ENCODE data around the gene NRXN3.

Gene NRXN3

DNA sequence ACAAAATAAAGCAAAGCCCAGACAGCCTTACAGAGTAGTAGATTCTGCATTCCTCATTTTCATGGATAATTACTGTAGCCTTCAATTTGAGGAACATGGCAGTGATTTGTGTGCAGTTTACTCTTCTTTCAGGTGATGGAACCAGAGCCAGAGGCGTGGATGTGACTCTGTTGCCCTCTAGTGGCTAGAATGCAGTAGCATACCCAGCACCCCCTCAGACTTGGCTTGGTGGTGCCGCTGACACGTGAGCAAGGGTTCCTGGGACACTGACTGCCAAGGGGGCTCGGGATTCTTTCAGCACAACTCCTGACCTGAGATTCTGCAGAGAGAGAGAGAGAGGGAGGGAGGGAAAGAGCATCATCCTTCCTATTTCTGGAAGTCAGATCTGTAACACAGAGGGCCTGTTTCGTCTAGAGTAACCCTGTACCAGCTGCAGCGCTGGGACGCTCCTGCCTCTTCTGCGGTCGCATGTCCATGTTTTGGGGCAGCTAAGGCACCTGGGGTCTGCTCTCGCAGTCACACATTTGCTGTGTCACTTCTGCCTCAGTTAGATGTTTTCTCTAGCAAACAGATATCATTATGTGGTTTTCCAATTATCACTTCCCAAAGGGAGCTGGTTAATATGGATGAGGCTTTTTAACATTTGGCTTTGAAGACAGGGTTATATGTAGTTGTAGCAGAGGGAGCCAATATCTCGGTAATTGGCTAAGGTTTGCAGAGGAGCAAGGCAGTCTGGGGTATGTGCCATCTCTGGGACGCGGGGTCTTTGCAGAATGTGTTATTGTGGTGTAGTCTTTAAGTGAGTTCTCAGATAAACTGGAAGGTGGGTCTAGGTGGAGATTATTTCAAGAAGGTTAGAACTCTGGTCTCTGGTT lies 428.1 kb downstream of the NRXN3 start:
- DNase-seq = peak; percentile 61

DNA sequence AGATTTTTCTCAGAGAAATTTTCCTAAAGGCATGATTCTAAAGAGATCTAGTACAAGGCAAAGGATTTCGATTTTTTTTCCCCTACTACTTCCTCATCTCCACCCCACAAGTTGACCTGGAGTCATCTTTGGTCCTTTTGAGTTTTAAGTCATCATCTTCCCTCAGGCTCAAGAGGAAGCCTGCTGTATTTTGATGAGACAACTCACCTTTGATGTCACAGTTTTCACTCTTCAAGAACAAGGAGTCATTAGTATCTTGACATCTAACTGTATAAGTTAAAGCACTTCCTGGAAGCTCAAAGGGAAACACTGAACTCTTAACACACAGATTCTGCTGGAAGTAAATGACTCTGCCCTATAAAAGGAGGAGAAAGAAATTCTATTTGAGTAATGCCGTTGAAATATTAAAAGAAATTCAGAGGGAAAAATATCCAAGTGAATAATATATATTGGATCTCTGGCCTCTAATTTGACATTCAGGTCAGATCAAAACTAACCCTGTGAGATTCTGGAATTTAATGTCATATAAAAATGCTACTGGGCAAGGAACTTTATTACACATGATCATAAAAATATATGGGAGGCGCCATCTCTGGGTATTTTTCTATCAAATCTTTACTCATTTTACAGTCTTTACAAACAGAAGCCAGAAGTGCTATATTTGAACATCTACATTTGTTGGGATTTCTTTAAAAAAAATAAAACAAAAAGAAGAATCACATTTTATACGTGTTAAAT lies 435.0 kb downstream of the NRXN3 start:
- no peak for DNase-seq

DNA sequence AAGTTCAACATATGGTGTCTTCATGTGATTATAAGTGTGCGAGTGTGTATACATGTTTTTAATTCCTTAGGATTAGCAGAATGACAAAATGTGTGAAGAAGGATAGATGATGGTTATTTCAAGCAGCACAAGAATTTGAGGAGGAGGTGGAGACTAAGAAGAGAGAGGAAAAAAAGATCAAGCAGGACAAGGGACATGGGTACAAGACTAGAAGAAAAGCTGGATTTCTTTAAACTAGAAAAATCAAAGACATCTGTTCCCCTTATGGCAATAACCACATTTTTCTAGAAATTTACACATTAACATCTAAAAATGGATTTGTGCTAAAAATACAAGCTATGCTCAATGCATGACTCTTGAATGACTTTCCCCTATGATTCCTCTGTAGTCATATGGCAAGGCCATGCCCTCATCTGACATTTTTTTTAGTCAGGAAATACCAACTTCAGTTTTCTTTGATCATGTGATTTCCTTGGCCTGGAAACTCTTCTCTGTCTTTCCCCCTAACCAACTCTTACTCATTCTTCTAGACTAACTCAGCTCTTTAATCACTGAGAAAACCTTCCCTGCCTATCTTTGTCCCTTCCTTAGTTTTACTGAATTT lies 435.8 kb downstream of the NRXN3 start:
- no peak for DNase-seq

DNA sequence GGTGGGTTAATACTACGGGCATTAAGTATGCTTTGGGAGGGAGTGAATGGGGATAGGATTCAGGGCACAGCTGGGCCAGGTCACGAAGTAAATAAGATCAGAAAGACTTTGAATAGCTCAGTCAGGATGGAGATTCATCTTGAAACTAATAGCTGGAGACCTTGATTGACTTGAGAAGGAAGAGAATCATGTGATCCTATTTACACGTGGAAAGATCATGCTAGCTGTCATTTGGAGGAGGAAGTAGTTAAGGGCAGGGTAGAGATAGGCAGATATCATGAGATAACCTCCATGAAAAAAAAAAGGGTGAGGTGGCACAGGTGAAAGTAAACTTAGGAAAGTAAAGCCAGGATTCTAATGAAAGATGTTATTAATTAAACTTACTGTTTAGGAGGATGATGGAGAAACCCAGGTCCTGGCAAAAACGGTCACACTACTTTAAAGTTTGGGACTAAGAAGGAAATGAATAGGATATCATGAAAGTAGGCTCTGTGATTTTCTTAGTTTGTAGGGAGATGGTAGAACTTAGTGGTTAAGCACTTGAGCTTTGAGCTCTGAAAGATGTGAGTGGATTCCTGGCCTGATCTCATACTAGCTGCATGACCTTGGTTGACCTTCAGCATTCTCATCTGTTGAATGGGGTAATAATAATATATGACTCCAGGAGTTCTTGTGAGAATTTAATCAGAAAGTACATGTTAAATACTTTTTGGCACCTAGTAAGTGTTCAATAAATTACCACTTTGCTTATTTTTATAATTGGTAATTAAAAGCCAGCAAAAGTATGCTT lies 439.0 kb downstream of the NRXN3 start:
- DNase-seq = no peak

DNA sequence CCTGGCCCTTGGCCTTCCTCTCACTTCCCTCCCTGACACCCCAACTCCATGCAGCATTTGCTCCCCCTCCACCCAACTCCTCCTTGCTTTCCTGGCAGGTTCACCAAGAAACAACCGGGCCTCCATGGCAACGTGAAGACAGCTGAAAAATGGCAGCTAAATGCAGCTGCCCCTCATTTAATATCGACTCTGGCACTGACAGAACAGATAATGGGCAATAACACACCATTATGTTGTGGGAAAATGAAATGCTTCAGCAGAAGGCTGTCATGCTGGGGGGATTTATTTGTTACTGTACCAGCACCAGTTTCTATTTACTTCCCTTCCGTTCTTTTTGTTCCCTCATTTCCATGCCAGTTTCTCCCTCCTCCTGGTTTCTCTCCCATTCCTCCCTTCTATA lies 440.8 kb downstream of the NRXN3 start:
- DNase-seq = no peak

DNA sequence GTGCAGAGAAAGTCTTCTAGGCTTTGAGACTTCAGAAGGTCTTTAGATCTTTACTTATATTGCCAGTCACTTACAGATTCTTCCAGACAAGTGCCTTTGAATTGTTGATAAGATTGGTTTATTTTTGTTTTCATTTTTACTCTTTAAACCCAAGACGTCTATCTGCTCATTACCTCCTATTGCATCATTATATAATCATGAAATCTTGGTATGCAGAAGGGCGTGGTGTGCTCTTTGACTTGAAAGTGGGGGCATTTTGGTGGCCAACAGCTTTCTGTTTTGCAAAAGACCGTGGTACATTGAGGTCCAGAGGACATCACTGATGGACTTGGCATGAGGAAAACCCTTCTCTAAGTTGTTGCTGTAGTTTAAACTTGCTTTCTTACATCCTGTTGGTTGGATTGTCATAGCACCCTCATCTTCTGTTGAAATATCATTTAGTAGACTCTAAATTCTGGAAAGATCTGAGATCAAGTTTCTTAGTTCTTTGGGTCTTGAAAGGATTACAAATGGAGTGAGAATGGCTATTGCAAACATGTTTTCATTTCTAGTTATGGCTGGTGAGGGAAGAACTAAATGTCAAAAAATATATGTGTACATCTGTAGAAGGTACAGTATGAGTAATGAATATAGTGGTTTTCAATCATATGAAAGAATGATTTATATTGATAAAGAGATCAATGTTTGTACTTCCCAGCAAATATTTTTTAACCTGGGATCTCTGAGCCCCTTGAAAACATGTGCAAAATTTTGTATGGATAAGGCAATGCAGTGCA lies 441.8 kb downstream of the NRXN3 start:
- no peak for DNase-seq

DNA sequence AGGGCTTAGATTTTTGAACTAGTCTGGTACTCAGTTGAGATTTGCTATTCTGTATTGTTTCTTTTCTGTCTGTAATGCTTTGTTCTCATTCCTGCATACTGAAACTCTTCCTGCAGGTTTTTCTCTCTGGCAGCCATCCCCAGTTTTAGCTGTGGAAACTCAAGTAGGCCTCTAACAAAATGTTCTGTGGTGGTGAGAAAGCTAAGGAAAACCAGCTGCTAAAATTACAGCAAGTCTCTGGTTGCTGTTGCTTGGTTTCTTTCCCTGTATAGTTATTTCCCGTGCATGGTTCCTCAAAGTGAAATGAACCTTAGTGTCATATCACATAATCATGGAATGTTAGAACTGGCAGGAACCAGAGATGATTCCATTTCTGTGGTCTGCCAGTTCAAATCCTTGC lies 442.5 kb downstream of the NRXN3 start:
- no peak for DNase-seq

DNA sequence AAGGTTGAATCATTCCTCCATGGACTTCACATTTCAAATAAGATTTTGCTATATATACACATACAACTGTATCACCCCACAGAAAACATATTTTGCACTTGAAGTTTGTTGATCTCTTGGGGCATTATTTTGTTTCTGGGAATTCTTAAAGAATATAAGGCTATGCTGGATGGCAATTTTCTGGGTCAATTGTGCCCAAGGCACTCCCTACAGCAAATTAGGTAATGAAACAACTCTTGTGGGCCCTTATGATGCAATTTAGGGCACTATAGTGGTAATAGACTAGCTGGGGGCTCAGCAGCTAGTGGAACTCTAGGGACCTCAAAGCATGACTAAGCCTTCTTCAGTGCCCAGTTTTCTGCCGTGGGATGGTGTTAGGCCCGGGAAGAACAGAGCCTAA lies 444.4 kb downstream of the NRXN3 start:
- DNase-seq = no peak

DNA sequence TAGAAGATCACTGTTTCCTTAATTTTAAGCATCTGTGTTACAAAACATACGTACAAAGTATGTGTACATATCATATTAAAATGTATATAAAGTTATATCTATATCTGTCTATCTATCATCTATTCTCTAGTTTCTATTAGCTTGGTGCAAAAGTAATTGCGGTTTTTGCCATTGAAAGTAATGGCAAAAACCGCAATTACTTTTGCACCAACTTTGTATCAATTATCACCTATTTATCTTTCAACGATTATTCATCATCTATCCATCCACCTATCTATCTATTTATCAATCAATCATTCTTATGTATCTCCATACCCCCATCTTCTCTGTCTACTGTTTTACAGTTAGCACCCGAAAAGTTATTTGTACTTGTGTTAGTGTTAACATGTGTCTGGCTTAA lies 447.6 kb downstream of the NRXN3 start:
- DNase-seq = no peak

DNA sequence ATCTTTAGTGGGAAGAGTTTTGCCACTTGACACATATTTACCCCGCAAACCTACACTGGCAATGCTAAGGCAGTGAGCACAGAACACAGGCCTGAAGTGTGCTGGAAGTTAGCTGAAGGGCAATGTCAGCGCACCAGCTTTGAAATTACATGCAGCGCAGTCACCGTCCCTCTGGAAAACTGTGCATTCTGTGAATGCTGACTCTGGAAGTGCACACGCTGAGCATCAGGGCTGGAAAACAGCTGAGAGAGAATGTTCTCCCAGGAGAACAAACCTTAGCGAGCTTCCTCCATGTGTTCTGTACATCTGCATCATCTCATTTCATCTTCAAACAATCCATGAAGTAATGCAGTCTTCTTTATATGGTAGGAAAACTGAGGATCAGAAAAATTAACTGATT lies 448.2 kb downstream of the NRXN3 start:
- no peak for DNase-seq

DNA sequence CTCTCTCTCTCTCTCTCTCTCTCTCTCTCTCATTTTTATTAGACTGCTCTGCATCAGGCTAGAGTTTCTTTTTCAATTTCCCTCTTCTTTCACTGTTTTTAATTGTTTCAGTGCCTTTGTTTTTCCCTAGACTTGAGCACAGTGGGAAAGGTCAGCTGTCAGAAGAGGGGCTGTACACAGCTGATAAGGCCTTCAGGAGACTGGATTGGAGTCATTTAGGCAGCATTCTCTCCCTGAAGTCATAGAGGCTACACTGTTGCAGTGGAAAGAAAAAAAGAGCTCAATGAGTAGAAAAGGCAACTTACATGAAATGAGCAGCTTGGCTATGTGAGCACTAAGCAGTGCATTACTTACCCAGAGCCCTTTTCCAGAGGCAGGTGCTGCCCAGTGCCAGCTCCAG lies 456.9 kb downstream of the NRXN3 start:
- no peak for DNase-seq

DNA sequence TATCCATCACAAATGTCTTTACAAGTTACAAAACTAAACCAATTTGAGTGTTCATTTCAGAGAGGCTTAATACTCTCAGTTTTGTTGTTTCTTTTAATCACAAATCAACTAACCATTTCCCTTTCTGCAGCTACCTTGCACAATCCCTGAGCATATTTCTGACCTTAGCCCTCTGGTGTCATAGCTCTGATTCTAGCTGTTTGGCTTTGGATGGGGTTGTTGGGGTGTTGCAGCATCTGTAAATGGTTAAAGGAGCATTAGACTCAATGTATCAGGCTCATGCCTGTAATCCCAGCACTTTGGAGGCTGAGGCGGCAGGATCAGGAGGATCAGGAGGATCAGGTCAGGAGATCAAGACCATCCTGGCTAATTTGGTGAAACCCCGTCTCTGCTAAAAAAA lies 461.4 kb downstream of the NRXN3 start:
- no peak for DNase-seq

DNA sequence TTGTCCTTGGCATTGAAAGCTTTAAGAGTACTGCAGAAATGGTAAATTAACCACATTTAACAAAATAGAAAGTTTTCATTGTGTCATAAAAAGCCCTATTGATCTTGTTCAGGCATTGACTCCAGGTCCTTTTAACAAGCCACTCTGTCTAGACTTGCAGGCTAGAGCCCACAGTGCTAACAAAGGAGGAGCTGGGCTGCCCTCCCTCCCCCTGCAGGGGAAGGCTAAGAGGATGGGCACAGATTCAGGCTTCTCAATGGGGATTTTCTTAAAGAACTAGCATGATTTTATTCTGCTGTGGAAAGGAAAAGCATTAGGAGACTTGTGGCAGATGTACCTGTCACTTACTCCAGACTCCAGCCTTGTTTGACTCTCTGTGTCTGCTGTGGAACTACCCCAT lies 463.6 kb downstream of the NRXN3 start:
- no peak for DNase-seq

DNA sequence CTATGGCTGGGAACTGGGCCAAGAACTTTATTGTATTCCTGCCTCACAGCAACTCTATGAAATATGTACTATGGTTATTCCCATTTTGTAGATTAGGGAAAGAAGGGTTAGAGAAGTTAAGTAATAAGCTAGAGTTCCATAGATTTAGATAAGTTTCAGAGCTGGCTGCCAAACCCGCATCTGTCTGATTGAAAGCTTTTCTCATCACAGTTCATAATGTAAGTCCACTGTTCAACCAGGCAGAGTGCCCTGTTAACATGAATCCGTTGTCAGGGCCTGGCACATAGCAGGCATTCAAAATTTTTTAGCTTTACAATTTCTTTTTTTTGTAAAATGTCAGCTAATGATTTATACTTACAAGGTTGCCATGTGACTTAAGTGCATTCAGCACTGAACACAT lies 467.3 kb downstream of the NRXN3 start:
- no peak for DNase-seq

DNA sequence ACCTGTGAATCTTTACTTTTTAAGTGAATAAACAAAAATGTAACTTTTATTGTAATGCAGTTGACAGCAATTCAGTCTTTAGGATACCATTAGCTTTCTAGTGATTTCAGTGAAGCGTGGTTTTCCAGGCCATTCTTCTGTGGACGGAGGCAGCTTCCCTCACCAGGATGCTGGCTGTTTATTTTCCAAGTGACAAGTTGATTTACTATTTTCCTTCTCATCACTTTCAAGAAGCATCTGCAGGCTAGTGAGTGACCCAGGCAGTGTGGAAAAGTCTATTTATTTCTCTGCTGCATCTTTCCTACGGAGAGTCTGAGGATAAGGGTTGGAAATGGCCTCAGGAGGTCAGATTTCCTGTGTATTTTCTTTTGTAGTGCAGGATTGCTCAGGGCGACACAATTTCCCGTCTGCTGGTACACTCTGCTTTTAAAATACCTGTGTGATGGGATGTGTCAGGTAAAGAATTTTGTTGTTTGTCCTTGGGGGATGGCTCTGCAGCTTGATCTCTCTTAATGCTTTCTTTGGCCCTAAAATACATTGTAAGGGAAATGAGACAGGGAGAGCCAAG lies 467.8 kb downstream of the NRXN3 start:
- no peak for DNase-seq

DNA sequence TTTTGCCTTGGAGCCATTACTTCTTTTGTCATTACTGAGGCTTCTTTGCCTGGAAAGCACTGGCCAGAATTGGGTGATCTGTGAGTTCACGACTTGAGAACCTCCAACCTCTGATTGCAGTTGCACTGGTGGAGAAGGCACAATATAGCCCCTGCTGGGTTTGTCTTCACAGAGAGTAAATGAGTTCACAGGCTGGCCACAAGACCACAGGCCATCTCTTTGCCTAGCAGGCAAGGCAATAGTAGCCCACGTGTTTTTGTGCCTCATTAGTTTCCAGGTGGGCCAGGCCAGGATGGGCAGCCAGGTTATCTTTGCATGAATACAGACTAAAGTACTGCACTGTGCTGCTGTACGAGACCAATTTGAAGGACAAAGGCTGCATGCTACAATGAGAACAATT lies 468.8 kb downstream of the NRXN3 start:
- no peak for DNase-seq

DNA sequence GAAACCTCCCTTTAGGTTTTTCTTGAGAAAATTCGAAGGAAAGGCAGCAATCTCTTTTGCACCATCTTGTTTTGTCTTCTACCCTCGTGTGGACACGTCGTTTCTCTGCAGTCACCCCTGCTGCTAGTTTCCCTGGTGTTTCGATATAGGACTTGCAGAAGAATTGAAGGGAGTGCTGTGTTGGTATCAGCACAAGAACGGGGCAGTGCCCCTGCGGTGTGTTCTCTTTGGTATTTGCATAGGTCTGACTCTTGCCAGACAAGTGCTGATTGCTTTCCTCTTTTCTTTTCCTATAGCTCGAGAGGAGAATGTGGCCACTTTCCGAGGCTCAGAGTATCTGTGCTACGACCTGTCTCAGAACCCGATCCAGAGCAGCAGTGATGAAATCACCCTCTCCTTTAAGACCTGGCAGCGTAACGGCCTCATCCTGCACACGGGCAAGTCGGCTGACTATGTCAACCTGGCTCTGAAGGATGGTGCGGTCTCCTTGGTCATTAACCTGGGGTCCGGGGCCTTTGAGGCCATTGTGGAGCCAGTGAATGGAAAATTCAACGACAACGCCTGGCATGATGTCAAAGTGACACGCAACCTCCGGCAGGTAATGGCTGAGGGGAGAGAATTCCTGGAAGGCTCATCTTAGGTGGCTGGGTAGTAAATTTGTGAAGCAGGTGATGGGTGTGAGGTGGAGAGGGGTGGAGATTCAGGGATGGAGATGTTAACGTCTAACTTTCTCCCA lies 474.8 kb downstream of the NRXN3 start:
- DNase-seq = no peak

DNA sequence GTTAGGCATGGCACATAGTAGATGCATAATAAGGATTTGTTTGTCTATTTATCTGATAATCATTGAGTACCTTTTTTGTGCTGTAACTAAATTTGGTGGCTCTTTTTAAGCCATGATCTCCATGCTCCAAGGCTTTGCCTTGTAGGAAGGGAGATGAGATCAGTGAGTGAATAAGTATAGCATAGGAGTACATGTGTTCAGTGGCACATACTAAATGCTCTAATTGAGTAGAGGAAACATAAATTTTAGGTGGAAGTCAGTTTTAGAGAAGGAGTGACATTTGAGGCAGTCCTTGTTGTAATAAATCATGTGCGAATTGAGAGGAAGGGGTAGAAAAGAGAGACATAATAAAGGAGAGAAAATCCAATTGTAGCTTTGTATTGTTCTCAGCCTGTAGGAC lies 482.6 kb downstream of the NRXN3 start:
- DNase-seq = no peak

DNA sequence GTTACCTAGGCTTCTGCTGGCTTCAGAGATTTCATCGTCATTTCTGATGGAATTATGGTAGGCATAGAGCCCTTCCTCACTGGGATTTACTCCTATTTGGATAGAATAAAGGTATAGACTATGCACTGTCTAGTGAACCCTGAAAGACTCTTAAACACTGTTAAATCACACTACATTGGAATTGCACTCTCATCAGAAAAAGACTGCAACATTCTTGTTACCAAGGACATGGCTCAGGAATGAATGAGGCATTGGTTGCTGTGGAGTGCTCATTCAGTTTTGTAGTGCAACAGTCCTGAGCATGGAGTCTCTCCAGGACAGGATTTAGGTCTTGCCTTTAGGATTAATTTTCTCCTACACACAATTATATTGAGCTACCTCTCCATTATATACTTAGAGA lies 483.0 kb downstream of the NRXN3 start:
- DNase-seq = no peak

DNA sequence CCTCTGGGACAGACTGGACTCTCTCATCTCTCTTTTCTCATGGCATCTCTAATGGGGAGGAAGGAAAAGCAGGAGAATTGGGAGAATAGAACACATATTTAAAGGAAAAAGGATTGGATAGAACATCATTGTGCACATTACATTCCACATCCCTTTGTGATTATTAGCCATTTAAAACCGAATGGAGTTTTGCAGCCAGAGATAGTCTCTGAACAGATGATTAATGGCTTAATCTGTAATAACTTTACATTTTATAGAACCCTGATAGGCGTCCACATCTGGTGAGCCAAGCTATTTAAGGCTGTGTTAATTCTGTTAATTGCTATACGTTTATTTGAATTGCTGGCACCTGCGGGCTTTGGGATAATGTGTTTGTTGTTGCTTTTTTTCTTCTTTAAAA lies 487.3 kb downstream of the NRXN3 start:
- no peak for DNase-seq

DNA sequence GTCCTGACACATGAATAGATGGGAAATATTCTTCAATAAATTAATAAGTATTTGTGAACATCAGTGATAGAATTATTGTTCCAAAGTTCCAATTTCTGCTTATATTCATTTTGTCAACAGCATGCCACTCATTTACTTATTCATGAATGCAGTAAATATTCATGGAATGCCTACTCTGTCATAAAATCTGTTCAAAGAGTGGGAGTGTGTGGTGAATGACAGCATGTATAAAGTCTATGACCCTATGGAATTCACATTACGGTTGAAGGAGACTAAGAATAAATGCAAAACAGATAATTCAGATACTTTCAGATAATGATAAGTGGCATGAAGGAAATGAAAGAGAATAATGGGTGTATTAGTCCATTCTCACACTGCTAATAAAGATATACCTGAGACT lies 494.7 kb downstream of the NRXN3 start:
- no peak for DNase-seq
